Measurements from ENCODE around the gene DICER1. TPM values are rescaled to one million over a fixed set of nuclear protein-coding genes. Genes with fewer than 3 reads are reported as not detected.

DICER1 gene
- total RNA-seq, 1 donor from 2014 or later = 103 TPM

DNA sequence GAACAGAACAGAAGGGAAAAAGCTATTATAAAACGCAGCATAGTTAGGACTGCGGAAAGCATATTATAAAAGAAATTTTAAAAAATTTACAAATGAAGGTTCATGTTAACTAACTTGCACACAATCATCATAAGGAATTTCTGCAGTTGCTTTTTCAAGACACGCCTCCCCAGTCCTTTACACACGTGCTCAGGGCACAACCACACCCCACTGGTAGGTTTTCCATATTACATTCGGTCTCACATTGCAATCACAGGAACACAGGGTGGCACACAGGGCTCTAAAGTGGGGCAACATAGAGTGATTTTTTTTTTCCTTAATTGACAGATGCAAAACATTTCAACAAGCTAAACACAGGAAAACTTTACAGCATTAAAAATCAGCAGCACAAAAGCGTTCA, 69.7 kb downstream of the DICER1 start:
- peaks cover 25% of the 10 kb centered on the region for H3K36me3 ChIP-seq (ENCODE audit: insufficient read depth, low read length)
- Mint-ChIP-seq H3K27ac (ENCODE audit: unreplicated experiment) (no peak overlapping the region), H3K4me3 (ENCODE audit: unreplicated experiment) (no peak overlapping the region), H3K36me3 (ENCODE audit: low read depth, unreplicated experiment) (peaks cover 16% of the 10 kb centered on the region), H3K27me3 (ENCODE audit: low read depth, unreplicated experiment) (no peaks in the 10 kb centered on the region), H3K4me1 (ENCODE audit: low read depth, unreplicated experiment) (peaks cover 10% of the 10 kb centered on the region), H3K9me3 (ENCODE audit: unreplicated experiment) (peaks cover 2% of the 10 kb centered on the region)
- H3K79me2 ChIP-seq (ENCODE audit: insufficient read depth, low read length) = no peaks in the 10 kb centered on the region
- no peak overlapping the region for H2AFZ ChIP-seq (ENCODE audit: low read depth, low read length)
- H4K20me1 ChIP-seq (ENCODE audit: insufficient read depth, low read length) = no peaks in the 10 kb centered on the region
- FAIRE-seq (no peak), DNase-seq (ENCODE audit: low read depth) (no peak)
- no peak overlapping the region for H3K4me3 ChIP-seq (ENCODE audit: insufficient read depth, low read depth, low read length)
- H3K9me3 ChIP-seq (ENCODE audit: insufficient read depth, low read depth, low read length) = no peaks in the 10 kb centered on the region
- H3K4me2 ChIP-seq (ENCODE audit: low read length) = no peak overlapping the region
- TF ChIP-seq EZH2 (IDR thresholded peaks at IDR 0.05; ENCODE audit: insufficient read depth, low read length) = no peak
- TF ChIP-seq, protein P1, sequence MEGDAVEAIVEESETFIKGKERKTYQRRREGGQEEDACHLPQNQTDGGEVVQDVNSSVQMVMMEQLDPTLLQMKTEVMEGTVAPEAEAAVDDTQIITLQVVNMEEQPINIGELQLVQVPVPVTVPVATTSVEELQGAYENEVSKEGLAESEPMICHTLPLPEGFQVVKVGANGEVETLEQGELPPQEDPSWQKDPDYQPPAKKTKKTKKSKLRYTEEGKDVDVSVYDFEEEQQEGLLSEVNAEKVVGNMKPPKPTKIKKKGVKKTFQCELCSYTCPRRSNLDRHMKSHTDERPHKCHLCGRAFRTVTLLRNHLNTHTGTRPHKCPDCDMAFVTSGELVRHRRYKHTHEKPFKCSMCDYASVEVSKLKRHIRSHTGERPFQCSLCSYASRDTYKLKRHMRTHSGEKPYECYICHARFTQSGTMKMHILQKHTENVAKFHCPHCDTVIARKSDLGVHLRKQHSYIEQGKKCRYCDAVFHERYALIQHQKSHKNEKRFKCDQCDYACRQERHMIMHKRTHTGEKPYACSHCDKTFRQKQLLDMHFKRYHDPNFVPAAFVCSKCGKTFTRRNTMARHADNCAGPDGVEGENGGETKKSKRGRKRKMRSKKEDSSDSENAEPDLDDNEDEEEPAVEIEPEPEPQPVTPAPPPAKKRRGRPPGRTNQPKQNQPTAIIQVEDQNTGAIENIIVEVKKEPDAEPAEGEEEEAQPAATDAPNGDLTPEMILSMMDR (IDR thresholded peaks at IDR 0.05; ENCODE audit: insufficient read depth, low read depth, low read length) = no peak
- H3K27me3 ChIP-seq (ENCODE audit: insufficient read depth, low read length) = no peaks in the 10 kb centered on the region
- no peaks in the 10 kb centered on the region for H3K4me1 ChIP-seq (ENCODE audit: insufficient read depth, low read length)
- no peak overlapping the region for H3K9ac ChIP-seq (ENCODE audit: low read length)
- no peak overlapping the region for H3K27ac ChIP-seq (ENCODE audit: low read depth, low read length)

DNA sequence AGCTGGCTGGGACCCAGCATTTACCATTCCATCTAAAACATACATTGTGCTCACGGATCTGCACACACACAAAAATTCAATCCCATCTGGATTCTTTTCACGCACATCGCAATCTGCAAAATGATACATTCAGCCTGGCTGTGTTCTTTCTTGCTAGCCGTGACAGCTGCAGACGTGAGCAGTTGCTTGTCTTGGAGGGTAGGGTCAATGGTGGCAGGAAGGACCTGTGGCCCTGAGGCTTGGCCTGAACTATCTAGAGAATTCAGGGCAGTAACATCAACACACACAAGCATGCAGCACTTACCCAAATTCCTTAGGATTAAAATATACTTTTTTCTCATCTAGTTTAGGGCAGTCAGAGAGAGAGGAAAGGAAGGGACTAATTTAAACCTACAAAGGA, 72.0 kb downstream of the DICER1 start:
- no peaks in the 10 kb centered on the region for H3K79me2 ChIP-seq (ENCODE audit: insufficient read depth, low read length)
- H3K4me2 ChIP-seq (ENCODE audit: low read length) = no peak overlapping the region
- Mint-ChIP-seq H3K36me3 (ENCODE audit: low read depth, unreplicated experiment) (peaks cover 17% of the 10 kb centered on the region), H3K27me3 (ENCODE audit: low read depth, unreplicated experiment) (no peaks in the 10 kb centered on the region), H3K4me3 (ENCODE audit: unreplicated experiment) (no peak overlapping the region), H3K4me1 (ENCODE audit: low read depth, unreplicated experiment) (peaks cover 10% of the 10 kb centered on the region), H3K27ac (ENCODE audit: unreplicated experiment) (no peak overlapping the region), H3K9me3 (ENCODE audit: unreplicated experiment) (peaks cover 2% of the 10 kb centered on the region)
- TF ChIP-seq, protein P1 (IDR thresholded peaks at IDR 0.05; ENCODE audit: insufficient read depth, low read depth, low read length) = no peak
- no peaks in the 10 kb centered on the region for H4K20me1 ChIP-seq (ENCODE audit: insufficient read depth, low read length)
- no peaks in the 10 kb centered on the region for H3K4me1 ChIP-seq (ENCODE audit: insufficient read depth, low read length)
- H3K27ac ChIP-seq (ENCODE audit: low read depth, low read length) = no peak overlapping the region
- H3K9ac ChIP-seq (ENCODE audit: low read length) = no peak overlapping the region
- H2AFZ ChIP-seq (ENCODE audit: low read depth, low read length) = no peak overlapping the region
- peaks cover 16% of the 10 kb centered on the region for H3K36me3 ChIP-seq (ENCODE audit: insufficient read depth, low read length)
- DNase-seq (ENCODE audit: low read depth) (no peak), FAIRE-seq (no peak)
- H3K27me3 ChIP-seq (ENCODE audit: insufficient read depth, low read length) = no peaks in the 10 kb centered on the region
- H3K4me3 ChIP-seq (ENCODE audit: insufficient read depth, low read depth, low read length) = no peak overlapping the region
- H3K9me3 ChIP-seq (ENCODE audit: insufficient read depth, low read depth, low read length) = no peaks in the 10 kb centered on the region

GRCh38 chr14:95078867-95079266, 78.5 kb downstream of the DICER1 start:
- no peaks in the 10 kb centered on the region for H3K27me3 Mint-ChIP-seq (ENCODE audit: low read depth, unreplicated experiment)
- no peak overlapping the region for H3K4me3 ChIP-seq (ENCODE audit: insufficient read depth, low read depth, low read length)
- H3K36me3 Mint-ChIP-seq (ENCODE audit: low read depth, unreplicated experiment) = peaks cover 3% of the 10 kb centered on the region
- H3K36me3 ChIP-seq (ENCODE audit: insufficient read depth, low read length) = no peaks in the 10 kb centered on the region
- no peak for TF ChIP-seq EZH2 (IDR thresholded peaks at IDR 0.05; ENCODE audit: insufficient read depth, low read length)
- TF ChIP-seq, protein P1 (IDR thresholded peaks at IDR 0.05; ENCODE audit: insufficient read depth, low read depth, low read length) = no peak
- H3K9ac ChIP-seq (ENCODE audit: low read length) = no peak overlapping the region
- no peaks in the 10 kb centered on the region for H3K27me3 ChIP-seq (ENCODE audit: insufficient read depth, low read length)
- H3K9me3 ChIP-seq (ENCODE audit: insufficient read depth, low read depth, low read length) = no peaks in the 10 kb centered on the region
- H3K9me3 Mint-ChIP-seq (ENCODE audit: unreplicated experiment) = peaks cover 2% of the 10 kb centered on the region
- FAIRE-seq = no peak
- no peak for DNase-seq (ENCODE audit: low read depth)
- no peaks in the 10 kb centered on the region for H4K20me1 ChIP-seq (ENCODE audit: insufficient read depth, low read length)
- no peak overlapping the region for H3K4me3 Mint-ChIP-seq (ENCODE audit: unreplicated experiment)
- H2AFZ ChIP-seq (ENCODE audit: low read depth, low read length) = no peak overlapping the region
- H3K4me2 ChIP-seq (ENCODE audit: low read length) = no peak overlapping the region
- H3K27ac Mint-ChIP-seq (ENCODE audit: unreplicated experiment) = no peak overlapping the region
- no peaks in the 10 kb centered on the region for H3K4me1 ChIP-seq (ENCODE audit: insufficient read depth, low read length)
- H3K4me1 Mint-ChIP-seq (ENCODE audit: low read depth, unreplicated experiment) = no peaks in the 10 kb centered on the region
- no peak overlapping the region for H3K27ac ChIP-seq (ENCODE audit: low read depth, low read length)
- no peaks in the 10 kb centered on the region for H3K79me2 ChIP-seq (ENCODE audit: insufficient read depth, low read length)

Measured in astrocyte (in vitro differentiated cells and primary cell).